ENCODE results near the gene LDLRAD4.

LDLRAD4 gene

GRCh38 chr18:13192970-13193369 lies 25.6 kb upstream of the LDLRAD4 start:
- CTCF ChIA-PET = no interaction called here

GRCh38 chr18:13194239-13194638 lies 24.3 kb upstream of the LDLRAD4 start:
- ChIA-PET CTCF (no interaction called here), POLR2A (no interaction called here)
- TF ChIP-seq SUZ12 (IDR thresholded peaks at IDR 0.05) (no peak), L3MBTL2 (conservative IDR thresholded peaks at IDR 0.05) (no peak), ARNT (IDR thresholded peaks at IDR 0.05) (no peak), FOXK2 (IDR thresholded peaks at IDR 0.05) (no peak), CTBP1 (IDR thresholded peaks at IDR 0.05; ENCODE audit: borderline replicate concordance) (no peak), FOXM1 (IDR thresholded peaks at IDR 0.05; ENCODE audit: borderline replicate concordance) (no peak), LEF1 (IDR thresholded peaks at IDR 0.05; ENCODE audit: borderline replicate concordance) (no peak), SP1 (IDR thresholded peaks at IDR 0.05) (no peak), ELF4 (IDR thresholded peaks at IDR 0.05) (no peak), BHLHE40 (IDR thresholded peaks at IDR 0.05; ENCODE audit: borderline replicate concordance) (no peak), ZNF384 (IDR thresholded peaks at IDR 0.05) (no peak), PKNOX1 (IDR thresholded peaks at IDR 0.05) (no peak), NFRKB (IDR thresholded peaks at IDR 0.05) (no peak), HDGF (IDR thresholded peaks at IDR 0.05; ENCODE audit: borderline replicate concordance) (no peak), TARDBP (IDR thresholded peaks at IDR 0.05) (no peak), FOXA1 (IDR thresholded peaks at IDR 0.05) (no peak)
- no peak for DNase-seq (ENCODE audit: extremely low spot score)

More at GRCh38 chr18:13192970-13193369, 25.6 kb upstream of the LDLRAD4 start:
- no peak for DNase-seq (ENCODE audit: extremely low spot score)
- TF ChIP-seq SP1 (IDR thresholded peaks at IDR 0.05) = no peak
- TF ChIP-seq TARDBP (IDR thresholded peaks at IDR 0.05) = no peak
- TF ChIP-seq FOXK2 (IDR thresholded peaks at IDR 0.05) = no peak
- TF ChIP-seq FOXM1 (IDR thresholded peaks at IDR 0.05; ENCODE audit: borderline replicate concordance) = no peak
- TF ChIP-seq ZNF384 (IDR thresholded peaks at IDR 0.05) = no peak
- TF ChIP-seq LEF1 (IDR thresholded peaks at IDR 0.05; ENCODE audit: borderline replicate concordance) = no peak
- no peak for TF ChIP-seq BHLHE40 (IDR thresholded peaks at IDR 0.05; ENCODE audit: borderline replicate concordance)
- TF ChIP-seq NFRKB (IDR thresholded peaks at IDR 0.05) = no peak
- TF ChIP-seq ELF4 (IDR thresholded peaks at IDR 0.05) = no peak
- no peak for TF ChIP-seq FOXA1 (IDR thresholded peaks at IDR 0.05)
- no peak for TF ChIP-seq PKNOX1 (IDR thresholded peaks at IDR 0.05)
- no peak for TF ChIP-seq SUZ12 (IDR thresholded peaks at IDR 0.05)
- POLR2A ChIA-PET = no interaction called here

GRCh38 chr18:13198701-13199100 lies 19.9 kb upstream of the LDLRAD4 start:
- no peak for TF ChIP-seq FOXK2 (IDR thresholded peaks at IDR 0.05)
- TF ChIP-seq BHLHE40 (IDR thresholded peaks at IDR 0.05; ENCODE audit: borderline replicate concordance) = no peak
- no peak for TF ChIP-seq LEF1 (IDR thresholded peaks at IDR 0.05; ENCODE audit: borderline replicate concordance)
- no peak for TF ChIP-seq CTBP1 (IDR thresholded peaks at IDR 0.05; ENCODE audit: borderline replicate concordance)
- no peak for TF ChIP-seq SP1 (IDR thresholded peaks at IDR 0.05)
- no peak for TF ChIP-seq ELF4 (IDR thresholded peaks at IDR 0.05)
- no peak for TF ChIP-seq ARNT (IDR thresholded peaks at IDR 0.05)
- TF ChIP-seq FOXA1 (IDR thresholded peaks at IDR 0.05) = no peak
- POLR2A ChIA-PET = no interaction called here
- DNase-seq (ENCODE audit: extremely low spot score) = no peak
- CTCF ChIA-PET = no interaction called here

- DNase-seq (ENCODE audit: extremely low spot score) = no peak
Measured at GRCh38 chr18:13199169-13199568, 19.4 kb upstream of the LDLRAD4 start.

GRCh38 chr18:13201292-13201691 lies 17.3 kb upstream of the LDLRAD4 start:
- TF ChIP-seq ZNF384 (IDR thresholded peaks at IDR 0.05) (no peak), L3MBTL2 (conservative IDR thresholded peaks at IDR 0.05) (no peak), CTBP1 (IDR thresholded peaks at IDR 0.05; ENCODE audit: borderline replicate concordance) (no peak)
- CTCF ChIA-PET = no interaction called here

More at GRCh38 chr18:13199169-13199568, 19.4 kb upstream of the LDLRAD4 start:
- TF ChIP-seq FOXK2 (IDR thresholded peaks at IDR 0.05) = no peak
- TF ChIP-seq ZNF384 (IDR thresholded peaks at IDR 0.05) = no peak
- TF ChIP-seq PKNOX1 (IDR thresholded peaks at IDR 0.05) = no peak
- no peak for TF ChIP-seq SP1 (IDR thresholded peaks at IDR 0.05)
- no peak for TF ChIP-seq TARDBP (IDR thresholded peaks at IDR 0.05)
- TF ChIP-seq BHLHE40 (IDR thresholded peaks at IDR 0.05; ENCODE audit: borderline replicate concordance) = no peak
- no peak for TF ChIP-seq L3MBTL2 (conservative IDR thresholded peaks at IDR 0.05)
- TF ChIP-seq HDGF (IDR thresholded peaks at IDR 0.05; ENCODE audit: borderline replicate concordance) = no peak
- no peak for TF ChIP-seq ELF4 (IDR thresholded peaks at IDR 0.05)
- TF ChIP-seq NFRKB (IDR thresholded peaks at IDR 0.05) = no peak
- TF ChIP-seq ARNT (IDR thresholded peaks at IDR 0.05) = no peak
- POLR2A ChIA-PET = no interaction called here
- CTCF ChIA-PET = no interaction called here

GRCh38 chr18:13202571-13202970 lies 16.0 kb upstream of the LDLRAD4 start:
- DNase-seq (ENCODE audit: extremely low spot score) = no peak
- ChIA-PET CTCF (interaction anchor here (0.6 kb wide), 1 partner anchor 14 kb away, joined by 3 read pairs; no protein-coding TSS in a partner anchor), POLR2A (no interaction called here)
- TF ChIP-seq ARNT (IDR thresholded peaks at IDR 0.05) = no peak
- TF ChIP-seq LEF1 (IDR thresholded peaks at IDR 0.05; ENCODE audit: borderline replicate concordance) = no peak
- no peak for TF ChIP-seq NFRKB (IDR thresholded peaks at IDR 0.05)
- no peak for TF ChIP-seq FOXM1 (IDR thresholded peaks at IDR 0.05; ENCODE audit: borderline replicate concordance)
- no peak for TF ChIP-seq FOXK2 (IDR thresholded peaks at IDR 0.05)
- no peak for TF ChIP-seq TARDBP (IDR thresholded peaks at IDR 0.05)
- TF ChIP-seq FOXA1 (IDR thresholded peaks at IDR 0.05) = no peak
- TF ChIP-seq PKNOX1 (IDR thresholded peaks at IDR 0.05) = no peak
- TF ChIP-seq BHLHE40 (IDR thresholded peaks at IDR 0.05; ENCODE audit: borderline replicate concordance) = no peak
- TF ChIP-seq SUZ12 (IDR thresholded peaks at IDR 0.05) = no peak
- TF ChIP-seq CTBP1 (IDR thresholded peaks at IDR 0.05; ENCODE audit: borderline replicate concordance) = no peak
- no peak for TF ChIP-seq ZNF384 (IDR thresholded peaks at IDR 0.05)

More at GRCh38 chr18:13201292-13201691, 17.3 kb upstream of the LDLRAD4 start:
- POLR2A ChIA-PET = no interaction called here
- no peak for DNase-seq (ENCODE audit: extremely low spot score)

Data from HEK293T (cell line).